Tongue (tissue), 2 donors: ENCODE measurements around the gene RBP2. TPM values are rescaled to one million over a fixed set of nuclear protein-coding genes. Genes with fewer than 3 reads are reported as not detected.

Experiments
- DNase-seq: peaks from one replicate; pipeline ENCODE4 v3.0.0-alpha.2; 2015
- total RNA-seq: library from RNA; depleted of rRNA; stranded (reverse); fragments of >200 nt; gene quantifications from one replicate; pipeline ENCODE4 v1.2.3, GENCODE V29; 2014

Gene RBP2
- total RNA-seq, 1 donor from 2014 or later: not detected

DNA sequence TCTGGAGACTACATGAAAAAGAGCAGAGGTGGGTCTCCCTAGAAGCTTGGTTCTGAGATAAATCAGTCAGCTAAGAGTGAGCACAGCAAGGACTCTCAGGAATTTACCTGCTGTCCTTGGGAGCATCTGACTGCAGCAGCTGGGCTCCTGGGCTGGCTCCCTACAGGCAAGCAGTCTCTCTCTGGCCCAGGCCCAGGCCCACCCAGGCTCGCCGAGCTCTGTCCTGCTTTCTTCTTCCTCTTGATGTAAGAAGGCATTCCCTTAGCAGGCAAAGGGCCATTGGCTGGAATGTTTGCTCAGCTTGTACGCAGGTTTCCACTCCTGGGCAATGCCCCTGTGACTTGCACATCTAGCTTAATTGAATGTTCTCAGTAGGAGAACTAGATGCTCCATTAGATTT lies 4.3 kb upstream of the RBP2 start:
- DNase-seq: no peak

DNA sequence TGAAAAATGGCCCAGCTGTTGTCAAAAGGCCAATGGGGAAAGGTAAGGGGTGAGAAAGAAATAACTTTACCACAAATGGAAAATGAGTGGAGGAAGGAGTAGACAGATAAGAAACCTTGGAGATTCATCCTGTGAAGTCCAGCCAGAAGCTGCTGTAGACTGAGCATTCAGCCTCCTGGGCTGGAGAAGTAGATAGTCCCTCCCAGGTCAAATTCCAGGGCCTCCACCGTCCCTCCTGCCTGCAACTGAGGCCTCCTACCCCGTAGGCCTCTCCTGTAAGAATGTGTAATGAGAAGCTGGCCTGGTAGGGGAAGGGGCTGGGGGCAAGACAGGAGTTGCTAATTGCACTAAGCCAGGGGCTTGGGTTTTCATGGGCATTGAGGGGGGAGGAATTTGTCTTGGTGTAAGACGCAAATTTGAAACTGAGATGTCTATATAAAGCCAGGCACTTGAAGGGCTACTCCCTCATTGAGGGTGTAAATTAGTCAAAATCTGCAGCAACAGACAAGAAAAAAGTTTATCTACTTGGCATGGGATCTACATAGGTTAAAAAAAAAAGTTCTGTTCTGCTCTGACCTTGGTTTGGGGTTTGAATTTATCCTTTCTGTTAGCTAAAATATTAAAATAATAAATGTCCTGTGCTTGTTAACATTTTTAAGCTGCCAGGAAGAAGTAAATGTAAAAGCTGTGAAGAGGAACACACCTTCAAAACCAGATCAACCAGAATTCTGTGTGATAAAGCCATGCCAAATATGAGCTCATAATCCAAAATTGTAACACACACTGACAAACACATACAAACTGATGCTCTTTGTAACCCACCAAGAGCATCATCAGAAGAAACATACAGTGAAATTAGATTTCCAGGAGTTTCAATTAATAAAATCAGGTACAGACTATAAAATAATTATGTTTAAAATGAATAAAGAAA lies 1.7 kb upstream of the RBP2 start:
- DNase-seq: peak; percentile 6

DNA sequence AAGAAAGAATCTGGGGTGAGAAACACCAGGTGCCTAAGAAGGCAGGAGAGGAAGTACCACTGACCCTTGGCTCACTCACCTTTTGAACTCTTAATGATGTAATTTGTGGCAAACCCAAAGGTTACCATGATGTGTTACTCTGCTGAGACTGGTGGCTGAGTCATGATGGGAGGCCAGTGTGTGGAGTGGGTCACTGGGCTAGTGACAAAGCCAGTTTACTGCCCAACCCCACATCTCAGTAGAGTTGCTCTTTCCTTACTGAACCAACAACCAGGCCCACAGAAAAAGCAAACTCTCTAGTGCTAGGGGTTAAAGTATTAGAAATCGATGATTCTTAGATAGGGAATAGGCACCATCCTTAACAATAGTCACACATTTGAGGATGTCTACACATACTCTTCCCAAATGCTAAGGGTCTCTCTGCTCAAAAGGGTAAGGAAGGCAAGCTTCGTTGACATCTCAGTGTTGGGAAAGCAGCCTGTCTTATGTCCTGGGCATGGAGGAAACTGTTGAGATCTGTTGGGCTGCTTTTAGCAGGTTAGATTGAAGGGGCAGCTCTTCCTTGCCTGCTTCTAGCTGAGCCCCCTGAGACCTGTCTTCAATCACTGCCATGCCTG lies 3.1 kb downstream of the RBP2 start:
- DNase-seq: no peak

DNA sequence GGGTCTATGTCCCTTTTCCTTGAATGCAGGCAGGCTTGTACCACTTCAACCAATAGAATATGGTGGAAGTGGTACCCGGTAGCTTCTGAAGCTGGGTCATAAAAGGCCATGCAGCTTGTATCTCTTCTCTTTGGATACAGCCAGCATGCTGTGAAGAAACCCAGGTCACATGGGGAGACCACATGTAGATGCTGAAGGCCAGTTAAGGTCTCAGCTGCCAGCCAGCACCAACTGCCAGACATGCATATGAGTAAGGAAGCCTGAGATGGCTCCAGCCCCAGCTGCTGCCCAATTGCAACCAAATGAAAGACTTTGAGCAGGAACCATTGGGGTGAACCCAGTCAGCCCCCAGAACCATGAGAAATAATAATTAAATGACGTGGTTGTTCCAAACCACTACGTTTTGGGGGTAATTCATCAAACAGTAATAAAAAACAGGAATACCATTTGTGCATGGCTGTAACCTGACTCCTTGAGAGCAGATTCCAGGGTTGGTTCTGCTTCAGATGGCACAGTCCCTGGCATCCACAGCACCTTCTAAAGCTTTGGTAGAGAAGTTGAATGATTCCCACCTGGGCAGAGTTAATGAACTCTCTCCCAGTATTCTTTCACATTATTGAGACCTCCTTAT lies 3.8 kb downstream of the RBP2 start:
- peak; percentile 30 for DNase-seq

DNA sequence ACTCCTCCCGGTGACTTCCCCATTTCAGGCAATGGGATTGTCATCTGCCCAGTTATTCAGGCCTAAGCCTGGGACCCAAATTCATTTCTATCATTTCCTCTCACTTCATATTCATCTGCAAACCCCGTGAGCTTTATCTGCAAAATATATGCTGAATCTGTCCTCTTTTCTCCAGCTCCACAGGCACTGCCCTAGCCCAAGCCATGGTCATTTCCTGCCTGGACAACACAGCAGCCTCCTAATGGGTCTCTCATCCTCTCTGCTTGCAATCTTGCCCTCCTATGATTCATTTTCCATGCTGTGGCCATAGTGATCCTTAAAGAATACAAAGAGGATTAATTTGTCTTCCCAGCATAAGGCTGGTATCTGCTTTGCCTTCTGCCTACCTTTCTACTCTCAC lies 6.1 kb downstream of the RBP2 start:
- no peak for DNase-seq

DNA sequence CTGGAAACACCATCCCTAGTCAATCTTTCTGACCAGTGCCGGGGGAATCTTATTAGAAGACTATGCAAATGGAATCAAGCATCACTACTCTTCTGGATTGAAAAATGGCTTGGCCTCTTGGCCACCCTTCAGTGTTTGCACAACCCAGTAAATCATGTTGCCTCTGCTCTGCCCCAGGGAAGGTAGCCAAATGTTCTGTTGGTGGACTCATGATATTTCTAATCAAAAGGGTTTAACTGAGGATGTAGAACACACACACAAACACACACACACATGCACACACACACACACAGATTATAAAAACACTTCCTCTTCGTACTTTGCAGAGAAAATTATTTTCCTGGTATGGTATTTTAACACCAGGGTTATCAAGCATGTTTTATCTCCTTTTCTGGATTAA lies 7.9 kb downstream of the RBP2 start:
- no peak for DNase-seq

DNA sequence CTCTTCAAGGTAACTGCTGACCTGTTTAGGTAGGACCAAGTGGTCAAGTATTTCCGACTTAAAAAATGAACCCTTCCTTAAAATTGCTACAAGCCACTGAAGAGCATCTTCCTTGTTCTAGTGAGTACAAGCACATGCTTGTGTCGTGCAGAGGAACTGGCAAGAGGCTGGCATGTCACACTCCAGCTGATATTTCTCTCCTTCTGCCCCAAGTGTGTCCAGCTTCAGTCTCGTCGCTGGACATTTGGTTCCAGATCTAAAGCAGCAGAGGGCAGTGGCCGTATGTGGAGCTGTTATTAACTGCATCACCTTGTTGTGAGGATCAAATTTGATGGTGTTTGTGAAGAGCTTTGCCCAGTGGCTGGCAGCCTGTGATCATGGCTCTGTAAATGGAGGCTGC lies 10.0 kb downstream of the RBP2 start:
- DNase-seq: no peak

DNA sequence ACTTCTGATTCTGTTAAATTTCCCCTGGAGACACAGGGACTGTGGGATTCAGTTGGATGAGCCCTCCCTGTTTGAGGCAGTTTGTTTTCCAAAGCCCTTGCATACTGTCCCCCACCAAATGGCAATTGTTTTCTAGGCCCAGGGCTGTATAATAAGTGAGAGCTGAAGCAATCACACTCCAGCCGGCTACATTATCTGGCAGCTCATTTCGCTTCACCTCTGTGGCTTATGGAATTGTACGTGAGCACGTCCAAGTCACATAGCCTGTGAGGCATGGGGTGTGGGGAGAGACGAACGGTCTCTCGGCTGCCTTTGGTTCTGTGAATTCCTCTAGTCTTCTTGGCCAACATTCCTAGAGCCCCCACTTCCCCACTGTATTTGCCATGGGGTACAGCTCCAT lies 10.7 kb downstream of the RBP2 start:
- DNase-seq: no peak

DNA sequence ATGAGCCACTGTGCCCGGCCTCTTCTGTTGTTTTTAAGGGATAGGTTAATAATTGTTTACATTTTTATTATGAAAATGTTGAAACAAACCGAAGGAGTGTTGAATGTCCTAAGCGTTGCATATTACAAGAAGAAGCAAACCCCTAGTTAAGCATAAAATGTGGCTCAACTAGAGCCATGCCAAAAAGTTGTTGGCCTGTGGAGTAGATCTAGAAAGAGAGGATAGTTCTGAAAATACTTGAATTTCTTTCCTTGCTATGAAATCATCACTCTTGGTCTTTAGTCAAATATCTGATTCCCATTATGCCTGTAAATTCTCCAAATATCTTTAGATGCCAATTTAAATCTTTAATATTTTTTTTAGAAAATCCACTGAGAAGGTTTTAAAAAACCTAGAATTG lies 12.8 kb downstream of the RBP2 start:
- no peak for DNase-seq

DNA sequence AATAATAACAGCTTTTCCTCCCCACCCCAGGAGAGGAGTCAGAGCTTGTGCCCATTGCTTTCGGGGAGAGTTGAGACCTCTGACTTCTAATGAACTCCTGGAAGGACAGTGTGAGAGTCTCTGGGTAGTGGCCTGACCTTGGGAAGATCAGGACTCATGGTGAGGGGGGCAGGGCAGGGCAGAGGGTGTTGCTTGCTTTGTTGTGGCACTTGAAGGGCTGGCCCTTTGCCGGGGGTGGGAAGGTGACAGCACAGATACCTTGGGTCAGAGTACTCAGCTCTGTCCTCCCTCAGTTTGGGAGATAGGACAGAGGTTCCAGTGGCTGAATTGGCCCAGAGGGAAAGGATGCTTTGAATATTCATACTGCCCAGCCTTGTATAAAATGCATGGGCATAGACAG lies 15.8 kb downstream of the RBP2 start:
- DNase-seq: no peak

DNA sequence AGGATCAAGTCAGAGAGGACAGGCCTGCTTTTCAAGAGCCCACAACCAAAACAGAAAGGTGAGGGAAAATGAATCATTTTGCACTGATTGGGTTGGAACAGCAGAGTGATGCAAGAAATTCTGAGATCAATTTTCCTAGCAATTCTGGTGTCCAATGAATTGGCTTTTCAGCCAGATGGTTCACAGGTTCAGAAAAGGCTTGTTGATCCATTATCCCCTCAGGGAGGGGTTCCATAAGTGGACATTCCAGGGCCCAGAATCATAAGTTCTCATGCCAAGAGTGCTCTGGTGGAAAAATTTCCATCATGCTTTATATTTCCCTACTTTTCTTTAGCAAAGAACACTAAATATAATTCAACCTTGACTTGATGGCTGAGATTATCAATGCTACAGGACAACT lies 16.2 kb downstream of the RBP2 start:
- DNase-seq: no peak

DNA sequence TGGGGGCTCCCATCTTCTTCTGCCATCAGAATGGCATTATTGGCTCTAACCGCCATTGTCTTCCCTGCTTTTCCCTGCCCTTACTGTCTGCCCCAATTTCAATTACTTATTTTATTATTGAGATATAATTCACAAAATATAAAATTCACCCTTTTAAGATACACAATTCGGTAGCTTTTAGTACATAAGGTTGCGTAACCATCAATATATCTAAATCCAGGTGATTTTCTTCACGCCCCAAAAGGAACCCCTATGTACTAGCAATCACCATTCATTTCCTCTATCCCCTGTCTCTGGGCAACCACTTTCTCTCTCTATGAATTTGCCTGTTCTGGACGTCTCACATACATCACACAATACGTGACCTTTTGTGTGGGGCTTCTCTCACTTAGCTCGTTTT lies 18.0 kb downstream of the RBP2 start:
- DNase-seq: no peak

DNA sequence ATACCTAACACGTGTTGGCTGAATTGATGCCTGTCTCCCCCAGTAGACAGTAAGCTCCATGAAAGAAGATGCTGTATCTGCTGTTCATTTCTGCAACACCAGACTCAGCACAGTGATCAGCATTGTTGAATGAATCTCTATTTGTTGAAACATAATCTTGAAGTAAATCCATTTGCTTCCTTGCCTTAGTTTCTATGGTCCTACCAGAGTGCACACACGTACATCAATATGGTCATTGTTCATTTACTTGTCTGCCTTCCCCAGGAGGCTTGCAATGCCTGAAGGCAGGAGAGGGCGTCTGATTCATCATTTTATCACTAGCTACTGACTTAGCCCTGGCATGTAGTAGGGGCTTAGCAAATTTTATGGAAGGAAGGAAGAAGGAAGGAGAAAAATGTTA lies 19.2 kb downstream of the RBP2 start:
- DNase-seq: no peak

DNA sequence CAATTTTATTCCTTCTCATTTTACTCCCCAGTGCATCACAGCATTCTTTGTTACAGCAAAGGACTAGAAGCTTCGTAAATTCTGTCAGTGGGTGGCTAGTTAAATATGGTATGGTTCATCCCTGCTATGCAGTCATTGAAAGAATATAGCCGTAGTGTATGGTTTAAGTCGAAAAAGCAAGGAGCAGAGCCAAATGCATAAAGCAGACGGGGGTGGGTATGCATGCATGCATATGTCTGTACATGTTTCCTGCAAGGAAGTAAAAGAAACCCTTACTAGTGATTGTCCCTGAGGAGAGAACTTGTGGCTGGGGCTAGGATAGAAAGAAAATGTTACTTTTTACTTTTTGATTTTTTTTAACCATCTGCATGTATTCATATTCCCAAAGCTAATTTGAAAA lies 19.9 kb downstream of the RBP2 start:
- no peak for DNase-seq

DNA sequence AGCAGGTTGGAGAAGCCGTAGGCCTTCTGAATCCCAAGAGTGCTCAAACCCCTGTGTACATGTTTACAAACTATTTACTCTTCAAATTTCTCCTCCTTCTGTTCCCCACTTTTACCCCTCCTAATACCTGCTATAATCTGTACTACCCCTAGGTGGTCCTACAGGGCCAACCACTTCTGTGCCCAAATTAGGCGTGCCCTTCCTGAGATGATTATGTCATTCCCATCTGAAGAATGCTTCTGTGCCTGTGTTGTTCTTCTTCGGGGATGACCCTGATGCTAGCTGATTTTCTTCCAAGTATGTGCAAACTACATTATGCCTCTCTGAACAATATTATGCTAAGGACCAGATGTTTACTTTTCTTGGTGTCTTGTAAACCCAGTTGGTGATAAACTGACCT lies 20.5 kb downstream of the RBP2 start:
- DNase-seq: no peak

DNA sequence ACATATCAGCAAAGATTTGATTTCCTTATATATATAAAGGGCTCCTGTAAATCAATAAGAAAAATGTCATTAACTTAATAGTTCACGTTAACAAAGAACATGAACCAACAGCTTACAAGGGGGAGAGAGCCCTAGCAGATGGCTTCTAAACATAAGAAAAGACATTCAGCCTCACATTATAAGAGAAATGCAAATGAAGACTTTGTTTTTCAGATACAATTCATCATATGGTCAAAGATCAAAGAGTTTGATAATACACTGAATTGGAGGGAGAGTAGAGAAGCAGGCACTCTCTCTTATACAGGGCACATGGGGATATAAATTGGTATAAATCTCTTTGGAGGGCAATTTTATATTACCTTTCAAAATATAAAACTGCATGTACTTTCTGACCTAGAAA lies 21.1 kb downstream of the RBP2 start:
- DNase-seq: no peak

DNA sequence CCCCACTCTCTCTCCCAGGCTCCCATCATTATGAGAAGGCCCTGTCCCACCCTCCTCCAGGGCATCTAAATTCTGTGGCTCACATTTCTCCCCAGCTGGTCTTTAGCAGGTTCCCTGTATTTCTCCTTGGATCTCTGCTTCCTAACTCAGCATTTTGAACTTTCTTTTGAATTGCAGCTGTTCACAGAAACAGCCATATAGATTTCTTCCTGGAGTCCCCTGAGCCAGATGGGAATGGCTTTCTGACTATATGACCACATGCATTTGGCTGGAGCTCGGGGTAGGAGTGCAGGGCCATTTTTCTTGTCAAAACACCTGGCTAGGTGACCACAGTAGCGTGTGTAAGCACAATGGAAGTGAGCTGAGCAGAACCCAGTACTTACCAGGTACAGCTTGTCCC lies 22.0 kb downstream of the RBP2 start:
- peak; percentile 37 for DNase-seq

DNA sequence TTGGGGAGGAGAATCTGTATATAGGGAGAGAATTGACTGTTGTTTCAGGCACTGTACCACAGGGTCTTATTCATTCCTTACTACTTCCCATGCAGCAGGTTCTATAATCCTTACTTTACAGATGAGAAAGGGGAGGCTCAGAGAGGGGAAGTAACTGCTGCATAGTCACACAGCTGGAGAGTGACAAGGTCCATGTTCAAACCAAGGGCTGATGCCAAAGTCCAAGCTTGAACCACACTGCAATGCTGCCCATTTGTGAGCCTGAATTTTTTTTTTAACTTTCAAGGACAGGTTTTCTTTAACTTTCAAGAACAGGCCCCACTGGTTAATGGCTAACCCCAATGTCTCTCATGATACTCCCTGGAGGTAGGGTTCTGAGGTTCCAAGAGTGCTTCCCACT lies 26.2 kb downstream of the RBP2 start:
- no peak for DNase-seq

DNA sequence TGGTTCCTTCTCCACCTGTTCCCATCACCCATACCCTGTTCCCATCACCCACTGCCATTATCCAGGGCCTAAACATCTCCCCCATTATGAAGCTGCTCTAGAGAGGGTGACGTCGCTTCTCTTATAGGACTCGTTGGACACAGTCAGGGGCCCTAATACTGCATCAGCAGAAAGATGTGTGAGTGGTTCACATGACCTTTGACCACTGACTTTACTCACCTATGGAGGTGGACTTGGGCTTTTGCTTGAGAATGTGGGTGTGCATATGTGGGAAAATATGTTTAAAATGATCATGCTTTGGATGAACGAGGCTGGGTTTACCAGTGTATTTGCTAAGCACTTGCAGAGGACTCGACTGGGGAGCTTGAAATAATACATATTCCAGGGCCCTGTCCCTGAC lies 26.8 kb downstream of the RBP2 start:
- DNase-seq: no peak

DNA sequence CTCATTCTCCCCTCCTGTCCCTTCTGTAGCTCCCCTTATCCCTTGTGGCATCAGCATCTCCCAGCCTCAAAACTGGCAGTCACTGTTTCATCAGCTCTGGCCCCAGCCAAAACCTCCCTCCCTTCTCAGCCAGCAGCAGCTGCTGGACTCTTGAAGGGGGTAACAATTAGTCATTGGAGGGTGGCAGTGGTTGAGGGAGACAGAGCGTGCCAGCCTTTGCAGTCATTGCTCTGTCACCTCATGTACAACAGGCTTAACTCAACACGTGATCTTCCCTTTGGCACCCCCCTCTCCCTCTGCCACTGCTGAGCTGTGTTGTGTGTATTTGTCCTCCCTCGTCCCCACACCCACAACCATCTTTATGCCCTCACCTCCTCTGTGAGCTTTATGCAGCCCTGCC lies 28.2 kb downstream of the RBP2 start:
- DNase-seq: peak; percentile 64

DNA sequence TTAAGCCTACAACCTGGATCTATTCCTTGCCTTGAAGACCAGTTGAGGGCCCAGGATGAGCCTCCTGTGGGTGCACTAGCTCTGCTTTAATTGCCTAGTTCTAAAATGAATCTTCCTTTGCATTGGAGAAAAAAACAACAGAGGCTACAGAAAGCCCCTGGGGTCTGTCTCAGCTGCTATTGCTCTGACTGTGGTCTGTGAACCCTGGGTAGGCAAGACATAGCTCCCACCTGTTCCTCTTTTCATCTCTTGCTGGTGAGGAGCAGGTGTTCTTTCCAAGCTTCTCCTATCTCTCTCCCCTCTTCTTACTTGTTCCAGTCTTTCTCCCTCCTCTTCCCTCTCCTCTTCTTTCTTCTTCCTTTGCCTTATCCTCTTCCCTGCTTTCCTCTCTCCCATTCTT lies 28.8 kb downstream of the RBP2 start:
- DNase-seq: peak; percentile 6

DNA sequence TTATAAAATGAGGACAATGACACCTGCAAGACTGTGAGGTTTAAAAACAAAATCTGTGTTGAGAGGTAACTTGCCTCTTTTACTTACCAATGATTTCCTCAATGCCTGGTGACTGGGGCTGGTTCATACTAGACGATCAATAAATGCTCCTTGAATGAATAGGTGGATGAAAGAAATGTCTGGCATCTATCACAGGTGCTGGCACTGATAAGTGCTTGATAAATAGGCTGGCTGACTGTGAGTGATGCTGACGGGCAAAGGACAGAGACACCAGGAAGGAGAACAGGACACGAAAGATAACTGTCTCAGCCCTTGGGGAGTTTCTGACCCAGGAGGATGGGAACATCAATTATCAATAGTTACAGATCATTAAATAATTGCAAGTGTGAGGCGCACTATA lies 31.9 kb downstream of the RBP2 start:
- no peak for DNase-seq

DNA sequence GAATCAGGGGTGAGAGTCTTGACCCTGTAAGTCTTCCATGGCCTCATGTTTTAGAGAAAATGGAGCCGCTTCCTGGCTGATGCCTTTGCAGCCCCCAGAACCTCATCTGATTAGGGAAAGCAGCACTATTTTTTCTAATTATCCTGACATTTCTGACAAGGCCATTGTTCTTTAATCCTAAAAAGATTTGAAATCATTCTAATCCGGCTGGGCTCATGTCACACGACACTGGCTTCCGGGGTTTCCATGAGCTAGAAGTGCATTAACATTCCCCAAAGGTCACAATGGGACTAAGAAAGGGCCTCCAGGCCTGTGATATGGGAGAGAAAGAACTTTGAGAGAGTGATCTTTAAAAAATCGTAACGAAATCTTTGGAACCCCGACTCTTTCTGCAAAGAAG lies 33.1 kb downstream of the RBP2 start:
- DNase-seq: no peak

DNA sequence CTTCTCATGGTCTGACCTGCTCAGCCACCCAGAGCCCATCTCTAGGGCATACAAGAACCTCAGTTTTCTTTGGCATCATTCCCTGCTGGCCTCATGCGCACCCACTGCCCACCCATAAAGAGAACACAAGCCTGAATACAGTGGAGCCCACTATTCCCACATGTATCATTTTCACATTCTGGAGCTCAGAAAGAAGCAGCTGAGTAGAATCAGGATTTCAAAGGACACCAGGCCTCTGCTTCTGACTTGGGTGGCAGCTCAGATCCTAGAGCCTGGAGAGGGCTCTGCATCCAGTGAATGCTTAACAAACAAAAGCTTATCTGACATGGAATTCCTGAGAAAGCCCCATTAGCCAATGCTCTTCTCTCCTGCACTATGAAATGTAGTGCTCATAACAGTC lies 34.7 kb downstream of the RBP2 start:
- no peak for DNase-seq
